CD8-positive, alpha-beta memory T cell (primary cell): ENCODE measurements around the gene RBBP5. TPM values are rescaled to one million over a fixed set of nuclear protein-coding genes. Genes with fewer than 3 reads are reported as not detected.

Experiments used
- CTCF ChIA-PET: fragments of 350-600 bp; sonication (Branson Sonifier 250); formaldehyde crosslinking; loops from one replicate; lab custom pipeline; 2021; ENCODE audit warnings: antibody characterized with exemption; lab: Charles Lee
- POLR2A ChIA-PET: fragments of 350-600 bp; sonication (Branson Sonifier 250); formaldehyde crosslinking; loops from one replicate; lab custom pipeline; 2021; ENCODE audit warnings: antibody characterized with exemption; lab: Charles Lee
- DNase-seq, 5 donors: peaks; one replicate each; pipeline versions ENCODE4 v3.0.0 to v3.0.0-alpha.2; 2020 to 2022; ENCODE audit warnings: mixed read lengths in 1 of 5
- H3K27ac ChIP-seq: one replicate; pipeline ENCODE4 v1.7.0; 2013; ENCODE audit warnings: low read depth, mild to moderate bottlenecking, low read length, moderate library complexity
- H3K27me3 ChIP-seq: 2 replicates; pipeline ENCODE4 v1.7.0; 2013; ENCODE audit warnings: low read length, mild to moderate bottlenecking; ENCODE audit not compliant: insufficient read depth, poor library complexity, severe bottlenecking
- H3K36me3 ChIP-seq: 2 replicates; pipeline ENCODE4 v1.7.0; 2013; ENCODE audit warnings: mild to moderate bottlenecking, low read length, moderate library complexity; ENCODE audit not compliant: insufficient read depth
- H3K4me1 ChIP-seq: 2 replicates; pipeline ENCODE4 v1.7.0; 2013; ENCODE audit warnings: mild to moderate bottlenecking, low read length, moderate library complexity; ENCODE audit not compliant: insufficient read depth
- H3K4me3 ChIP-seq: 2 replicates; pipeline ENCODE4 v1.7.0; 2013; ENCODE audit warnings: mild to moderate bottlenecking, low read length
- H3K9me3 ChIP-seq: 2 replicates; pipeline ENCODE4 v1.7.0; 2013; ENCODE audit warnings: mild to moderate bottlenecking, low read length
- H3K27ac Mint-ChIP-seq, 8 donors: one replicate each; pipeline ENCODE4 v1.8.0; 2020 to 2021; ENCODE audit warnings: mixed read lengths in 8 of 8, mild to moderate bottlenecking in 6 of 8, inconsistent platforms in 3 of 8, moderate library complexity in 3 of 8
- H3K27me3 Mint-ChIP-seq, 2 donors: one replicate each; pipeline ENCODE4 v1.8.0; 2020 to 2021; ENCODE audit warnings: mixed read lengths in 2 of 2, mild to moderate bottlenecking in 1 of 2, moderate library complexity in 1 of 2
- H3K36me3 Mint-ChIP-seq, 3 donors: one replicate each; pipeline ENCODE4 v1.8.0; 2020 to 2021; ENCODE audit warnings: mixed read lengths in 3 of 3, inconsistent platforms in 1 of 3, mild to moderate bottlenecking in 1 of 3
- H3K4me1 Mint-ChIP-seq, 3 donors: one replicate each; pipeline ENCODE4 v1.8.0; 2020 to 2021; ENCODE audit warnings: mixed read lengths in 3 of 3, inconsistent platforms in 1 of 3, mild to moderate bottlenecking in 1 of 3
- H3K4me3 Mint-ChIP-seq, 7 donors: one replicate each; pipeline ENCODE4 v1.8.0; 2020 to 2021; ENCODE audit warnings: mixed read lengths in 7 of 7, mild to moderate bottlenecking in 6 of 7, moderate library complexity in 4 of 7, inconsistent platforms in 2 of 7
- H3K9me3 Mint-ChIP-seq, 5 donors: one replicate each; pipeline ENCODE4 v1.8.0; 2020 to 2022; ENCODE audit warnings: mixed read lengths in 5 of 5, mild to moderate bottlenecking in 3 of 5, moderate library complexity in 2 of 5, inconsistent platforms in 1 of 5
- polyA plus RNA-seq: library from polyadenylated mRNA; unstranded; fragments of 300-500 nt; fragmentation: Illumina TruSeq; gene quantifications from one replicate; pipeline ENCODE4 v1.2.3, GENCODE V29; 2021
- total RNA-seq, 2 experiments: library from RNA; stranded (reverse); gene quantifications; one replicate each; pipeline ENCODE4 v1.2.3, GENCODE V29; 2021

The RBBP5 gene
- total and polyA plus RNA-seq, 3 experiments from 2014 or later: 20.8 to 30.8 (median 27.5) TPM

DNA sequence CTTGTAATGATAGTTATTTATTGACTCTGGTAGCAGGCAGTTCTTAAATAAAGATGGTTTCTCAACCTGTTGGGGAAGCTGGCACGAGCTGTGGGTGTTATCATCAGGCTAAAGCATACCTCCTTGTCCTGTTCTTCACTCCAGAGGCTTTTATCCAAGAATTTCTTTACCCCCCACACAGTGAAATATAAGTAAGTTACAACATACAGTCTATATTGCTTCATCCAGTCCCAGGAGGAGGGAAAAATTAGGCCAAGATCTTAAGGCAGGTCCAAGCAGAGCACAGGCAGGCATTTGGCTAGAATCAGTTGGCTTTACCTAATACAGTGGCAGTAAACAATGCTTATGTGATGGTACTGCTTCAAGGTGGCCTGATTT, 43.9 kb downstream of the RBBP5 start:
- Mint-ChIP-seq H3K4me3 (no peak overlapping the region), H3K4me1 (no peaks in the 10 kb centered on the region), H3K27me3 (peaks cover 0 to 2% of the 10 kb centered on the region in 2 donors), H3K9me3 (no peaks in the 10 kb centered on the region), H3K27ac (no peak overlapping the region), H3K36me3 (peaks cover 0 to 3% (median 0%) of the 10 kb centered on the region in 3 donors)
- Histone ChIP-seq H3K27ac (no peak overlapping the region), H3K27me3 (no peaks in the 10 kb centered on the region), H3K4me3 (no peak overlapping the region), H3K36me3 (no peaks in the 10 kb centered on the region), H3K9me3 (no peaks in the 10 kb centered on the region), H3K4me1 (no peaks in the 10 kb centered on the region)
- ChIA-PET POLR2A (no interaction called here), CTCF (no interaction called here)
- DNase-seq: no peak

DNA sequence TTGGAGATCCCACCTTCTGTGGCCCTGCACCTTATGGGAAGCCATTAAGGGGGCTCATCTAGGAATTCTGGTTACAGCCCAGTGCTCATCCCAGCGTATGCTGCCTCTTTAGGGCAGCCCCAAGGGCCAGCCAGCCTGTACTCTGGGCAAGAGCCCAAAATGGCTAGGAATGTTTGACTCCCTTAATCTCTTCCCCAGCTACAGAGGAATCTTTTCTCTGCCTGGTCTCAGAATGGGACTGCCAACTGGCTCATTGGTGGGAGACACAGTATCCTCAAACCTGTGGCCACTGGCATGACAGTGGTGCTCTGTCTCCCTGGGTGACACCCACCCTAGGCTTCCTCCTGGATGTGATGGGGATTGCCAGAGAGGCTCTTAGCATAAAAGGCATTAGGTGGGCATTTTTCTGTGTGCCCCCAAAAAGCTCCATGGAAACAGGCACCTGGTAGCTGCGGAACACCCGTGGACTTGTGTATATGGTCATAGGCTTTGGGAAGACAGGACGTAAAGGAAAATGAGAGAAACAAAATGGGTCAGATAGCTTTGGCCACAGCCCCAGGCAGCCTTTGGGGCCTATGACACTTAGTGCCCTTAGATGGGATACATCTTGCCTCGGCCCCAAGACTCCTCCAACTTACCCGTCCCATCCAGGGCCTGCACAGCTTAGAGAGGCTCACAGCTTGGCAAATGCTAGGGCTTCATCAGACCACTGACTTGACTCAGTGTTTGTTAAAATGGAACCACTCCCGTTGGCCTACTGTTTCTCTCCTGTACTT, 44.4 kb downstream of the RBBP5 start:
- H3K36me3 Mint-ChIP-seq: no peaks in the 10 kb centered on the region
- ChIA-PET POLR2A (no interaction called here), CTCF (no interaction called here)
- peaks cover 0 to 2% of the 10 kb centered on the region in 2 donors for H3K27me3 Mint-ChIP-seq
- no peak overlapping the region for H3K4me3 ChIP-seq
- no peaks in the 10 kb centered on the region for H3K9me3 Mint-ChIP-seq
- H3K4me3 Mint-ChIP-seq: no peak overlapping the region
- H3K4me1 ChIP-seq: no peaks in the 10 kb centered on the region
- no peak overlapping the region for H3K27ac ChIP-seq
- H3K36me3 ChIP-seq: no peaks in the 10 kb centered on the region
- DNase-seq: no peak
- H3K9me3 ChIP-seq: no peaks in the 10 kb centered on the region
- no peaks in the 10 kb centered on the region for H3K4me1 Mint-ChIP-seq
- no peaks in the 10 kb centered on the region for H3K27me3 ChIP-seq
- H3K27ac Mint-ChIP-seq: no peak overlapping the region

DNA sequence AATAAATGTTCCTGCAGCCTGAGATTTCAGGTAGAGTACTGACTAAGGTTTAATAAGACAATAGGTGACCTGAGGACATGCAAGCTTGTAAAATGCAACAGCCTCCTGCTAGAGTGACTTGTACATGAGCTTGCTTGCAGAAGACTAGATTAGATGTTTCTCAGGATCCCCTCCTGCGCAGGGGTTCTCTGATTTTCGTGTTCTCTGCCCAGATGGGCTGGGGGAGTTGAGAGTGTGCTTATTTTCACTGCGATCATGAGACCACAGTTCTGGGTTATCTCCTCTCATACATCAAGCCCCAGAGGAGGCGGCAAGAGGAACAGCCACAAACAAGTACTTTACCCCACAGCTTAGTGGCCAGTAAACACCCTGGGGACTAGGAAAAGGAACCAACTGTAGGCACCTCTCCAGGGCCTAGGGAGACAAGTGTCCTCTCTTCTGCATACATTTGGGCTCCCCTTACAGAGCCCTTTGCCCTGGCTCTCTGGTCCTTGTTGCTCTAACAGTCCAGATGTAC, 45.5 kb downstream of the RBBP5 start:
- H3K27ac Mint-ChIP-seq: peak overlapping the region in 1 of 8 donors; percentile 50
- no peak overlapping the region for H3K27ac ChIP-seq
- no peak for DNase-seq
- no peaks in the 10 kb centered on the region for H3K4me1 ChIP-seq
- peaks cover 0 to 2% of the 10 kb centered on the region in 2 donors for H3K27me3 Mint-ChIP-seq
- no peaks in the 10 kb centered on the region for H3K27me3 ChIP-seq
- ChIA-PET CTCF (interaction anchor here (1.3 to 2.9 kb wide), 2 partner anchors 14 to 180 kb away, joined by 3 to 12 read pairs; no protein-coding TSS in a partner anchor), POLR2A (no interaction called here)
- no peak overlapping the region for H3K4me3 ChIP-seq
- no peak overlapping the region for H3K4me3 Mint-ChIP-seq
- no peaks in the 10 kb centered on the region for H3K4me1 Mint-ChIP-seq
- H3K36me3 Mint-ChIP-seq: no peaks in the 10 kb centered on the region
- no peaks in the 10 kb centered on the region for H3K36me3 ChIP-seq
- H3K9me3 ChIP-seq: no peaks in the 10 kb centered on the region
- no peaks in the 10 kb centered on the region for H3K9me3 Mint-ChIP-seq

DNA sequence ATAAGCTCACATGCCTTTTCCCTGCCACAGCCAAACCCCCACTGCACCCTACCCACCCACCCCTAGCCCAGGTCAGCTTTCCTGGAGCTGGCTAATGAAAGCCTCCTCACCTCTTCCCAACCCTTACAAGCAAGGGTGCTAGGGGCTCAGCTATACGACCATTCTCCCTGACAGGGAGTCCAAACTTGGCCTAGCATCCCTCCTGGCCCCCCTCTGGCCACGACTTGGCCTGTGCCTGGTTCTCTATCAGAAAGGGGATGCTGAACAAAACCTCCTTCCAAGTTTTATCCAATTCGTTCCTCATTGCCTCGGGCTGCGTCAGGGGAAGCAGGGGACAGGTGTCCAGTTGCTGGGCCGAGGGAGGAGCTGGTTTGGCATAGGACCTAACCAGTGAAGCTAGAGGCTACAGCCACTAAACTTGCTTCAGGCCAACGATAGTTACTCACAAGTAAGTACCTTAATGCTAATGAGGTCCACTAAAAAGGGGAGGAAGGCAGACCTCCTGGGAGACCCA, 46.1 kb downstream of the RBBP5 start:
- Mint-ChIP-seq H3K36me3 (no peaks in the 10 kb centered on the region), H3K27ac (peak overlapping the region in 1 of 8 donors; percentile 84), H3K4me1 (no peaks in the 10 kb centered on the region), H3K27me3 (peaks cover 0 to 2% of the 10 kb centered on the region in 2 donors), H3K9me3 (no peaks in the 10 kb centered on the region), H3K4me3 (no peak overlapping the region)
- no peaks in the 10 kb centered on the region for H3K27me3 ChIP-seq
- no peak for DNase-seq
- no peaks in the 10 kb centered on the region for H3K9me3 ChIP-seq
- CTCF ChIA-PET: interaction anchor here (1.3 to 2.9 kb wide), 2 partner anchors 14 to 180 kb away, joined by 3 to 12 read pairs; no protein-coding TSS in a partner anchor
- H3K4me3 ChIP-seq: no peak overlapping the region
- H3K4me1 ChIP-seq: no peaks in the 10 kb centered on the region
- H3K27ac ChIP-seq: no peak overlapping the region
- POLR2A ChIA-PET: no interaction called here
- H3K36me3 ChIP-seq: no peaks in the 10 kb centered on the region

DNA sequence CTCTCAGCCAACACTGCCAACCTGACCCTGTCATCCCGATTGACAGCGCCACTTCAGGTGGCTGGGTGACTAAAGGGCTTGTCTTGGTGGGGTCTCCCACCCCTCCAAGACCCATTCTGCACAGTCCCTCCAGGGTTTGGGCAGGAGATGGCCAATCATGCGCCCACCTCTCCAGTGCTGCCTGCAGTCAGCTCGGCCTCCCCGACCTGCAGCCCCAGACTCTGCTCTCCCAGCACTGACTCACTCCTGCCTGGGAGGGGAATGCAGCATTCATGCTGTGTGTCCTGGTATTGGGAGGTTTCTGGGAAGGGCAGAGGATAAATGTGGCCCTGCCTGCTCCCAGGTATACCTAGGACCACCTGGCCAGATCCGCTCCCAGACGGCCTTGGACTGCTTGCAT, 47.3 kb downstream of the RBBP5 start:
- ChIA-PET CTCF (interaction anchor here (2.9 kb wide), 1 partner anchor 12 kb away, joined by 12 read pairs; no protein-coding TSS in a partner anchor), POLR2A (no interaction called here)
- no peak overlapping the region for H3K27ac ChIP-seq
- Mint-ChIP-seq H3K27me3 (peaks cover 0 to 2% of the 10 kb centered on the region in 2 donors), H3K9me3 (no peaks in the 10 kb centered on the region), H3K4me1 (no peaks in the 10 kb centered on the region), H3K36me3 (no peaks in the 10 kb centered on the region), H3K4me3 (no peak overlapping the region), H3K27ac (no peak overlapping the region)
- DNase-seq: no peak
- no peaks in the 10 kb centered on the region for H3K27me3 ChIP-seq
- no peaks in the 10 kb centered on the region for H3K4me1 ChIP-seq
- no peaks in the 10 kb centered on the region for H3K9me3 ChIP-seq
- H3K4me3 ChIP-seq: no peak overlapping the region
- H3K36me3 ChIP-seq: no peaks in the 10 kb centered on the region

DNA sequence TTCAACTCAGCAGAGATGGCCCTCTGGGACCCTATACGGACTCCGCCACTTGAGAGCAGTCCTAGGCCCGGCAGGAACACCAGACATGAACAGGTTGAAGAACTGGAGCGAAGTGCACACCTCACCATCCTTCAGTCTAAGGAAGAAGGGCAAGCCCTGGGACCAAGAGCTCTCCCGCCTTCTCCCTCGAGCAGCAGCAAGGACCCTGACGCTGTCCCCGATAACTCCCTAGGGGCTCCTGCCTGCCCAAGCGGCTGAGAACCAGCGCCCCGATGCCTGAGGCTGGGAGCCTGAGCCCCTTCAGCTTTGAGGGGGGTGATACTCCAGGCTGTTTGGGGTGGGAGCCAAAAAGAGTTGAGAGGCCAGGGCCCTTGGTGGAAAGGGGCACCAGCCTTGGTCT, 47.7 kb downstream of the RBBP5 start:
- Histone ChIP-seq H3K27me3 (no peaks in the 10 kb centered on the region), H3K36me3 (no peaks in the 10 kb centered on the region), H3K27ac (no peak overlapping the region), H3K4me1 (no peaks in the 10 kb centered on the region), H3K4me3 (no peak overlapping the region), H3K9me3 (no peaks in the 10 kb centered on the region)
- H3K27ac Mint-ChIP-seq: no peak overlapping the region
- CTCF ChIA-PET: interaction anchor here (2.9 kb wide), 1 partner anchor 12 kb away, joined by 12 read pairs; no protein-coding TSS in a partner anchor
- POLR2A ChIA-PET: no interaction called here
- H3K4me3 Mint-ChIP-seq: no peak overlapping the region
- peaks cover 0 to 2% of the 10 kb centered on the region in 2 donors for H3K27me3 Mint-ChIP-seq
- no peaks in the 10 kb centered on the region for H3K9me3 Mint-ChIP-seq
- H3K4me1 Mint-ChIP-seq: no peaks in the 10 kb centered on the region
- no peak for DNase-seq
- no peaks in the 10 kb centered on the region for H3K36me3 Mint-ChIP-seq

DNA sequence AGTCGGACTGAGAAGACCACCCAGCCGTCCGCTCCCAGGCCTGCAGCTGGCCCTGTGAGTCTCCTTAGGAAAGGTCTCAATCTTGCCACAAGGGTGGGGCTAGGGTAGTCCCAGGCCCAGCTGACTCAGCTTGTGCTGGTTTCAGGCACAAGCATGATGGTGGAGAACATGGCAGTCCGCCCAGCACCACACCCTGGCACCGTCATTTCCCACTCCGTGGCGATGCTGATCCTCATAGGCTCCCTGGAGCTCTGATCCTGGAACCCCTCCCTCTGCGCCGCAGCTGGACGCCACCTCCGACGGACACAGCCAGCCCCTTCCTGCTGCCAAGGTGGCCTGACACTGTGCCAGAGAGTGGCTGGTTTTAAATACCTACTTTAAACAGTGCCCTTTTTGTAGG, 48.3 kb downstream of the RBBP5 start:
- no peak for DNase-seq
- H3K4me1 Mint-ChIP-seq: no peaks in the 10 kb centered on the region
- Histone ChIP-seq H3K9me3 (no peaks in the 10 kb centered on the region), H3K4me3 (no peak overlapping the region), H3K4me1 (no peaks in the 10 kb centered on the region), H3K36me3 (no peaks in the 10 kb centered on the region), H3K27me3 (no peaks in the 10 kb centered on the region), H3K27ac (no peak overlapping the region)
- H3K36me3 Mint-ChIP-seq: no peaks in the 10 kb centered on the region
- ChIA-PET POLR2A (no interaction called here), CTCF (interaction anchor here (2.9 kb wide), 1 partner anchor 11 kb away, joined by 12 read pairs; no protein-coding TSS in a partner anchor)
- H3K4me3 Mint-ChIP-seq: no peak overlapping the region
- no peaks in the 10 kb centered on the region for H3K9me3 Mint-ChIP-seq
- H3K27me3 Mint-ChIP-seq: peaks cover 0 to 2% of the 10 kb centered on the region in 2 donors
- H3K27ac Mint-ChIP-seq: peak overlapping the region in 1 of 8 donors; percentile 40

DNA sequence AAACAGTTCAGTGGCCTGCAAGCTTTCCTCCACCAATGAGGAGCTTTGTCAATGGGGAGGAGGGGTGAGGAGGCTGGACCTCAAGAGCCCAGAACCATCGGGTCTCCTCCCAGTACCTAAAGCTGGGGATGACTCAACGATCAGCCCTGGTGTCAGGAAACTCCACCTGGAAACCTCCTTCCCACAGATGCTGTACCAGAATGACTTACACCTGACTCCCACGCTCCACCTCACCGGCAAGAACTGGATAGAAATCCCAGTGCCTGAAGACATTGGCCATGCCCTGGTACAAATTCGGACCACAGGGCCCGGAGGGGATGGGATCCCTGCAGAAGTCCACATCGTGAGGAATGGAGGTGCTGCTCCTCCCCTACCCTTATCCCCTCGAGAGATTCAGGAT, 48.9 kb downstream of the RBBP5 start:
- no peak overlapping the region for H3K4me3 Mint-ChIP-seq
- ChIA-PET POLR2A (no interaction called here), CTCF (no interaction called here)
- H3K27me3 Mint-ChIP-seq: peaks cover 0 to 2% of the 10 kb centered on the region in 2 donors
- H3K27ac ChIP-seq: no peak overlapping the region
- H3K4me1 ChIP-seq: no peaks in the 10 kb centered on the region
- no peak for DNase-seq
- no peaks in the 10 kb centered on the region for H3K4me1 Mint-ChIP-seq
- no peaks in the 10 kb centered on the region for H3K36me3 Mint-ChIP-seq
- H3K9me3 Mint-ChIP-seq: no peaks in the 10 kb centered on the region
- no peaks in the 10 kb centered on the region for H3K9me3 ChIP-seq
- no peak overlapping the region for H3K27ac Mint-ChIP-seq
- no peaks in the 10 kb centered on the region for H3K36me3 ChIP-seq
- no peaks in the 10 kb centered on the region for H3K27me3 ChIP-seq
- H3K4me3 ChIP-seq: no peak overlapping the region
